Stimulated activated CD8-positive, alpha-beta memory T cell treated with anti-CD3 and anti-CD28 coated beads, Interleukin-2, amount 100 ng/mL, for 48 hours (primary cell): ENCODE measurements around the gene MUC22.
"Not testable (repeated sequence)": the region's sequence is repeated elsewhere in the genome, so short reads cannot be mapped to it uniquely, and the experiment has no call there.

Experiments
- DNase-seq, 2 donors: peaks; one replicate each; pipeline ENCODE4 v3.0.0-alpha.2; 2020; ENCODE audit warnings: low read depth in 2 of 2

Gene MUC22

GRCh38 chr6:31038559-31038958 is 28.3 kb downstream of the MUC22 start:
- no peak for DNase-seq

DNA sequence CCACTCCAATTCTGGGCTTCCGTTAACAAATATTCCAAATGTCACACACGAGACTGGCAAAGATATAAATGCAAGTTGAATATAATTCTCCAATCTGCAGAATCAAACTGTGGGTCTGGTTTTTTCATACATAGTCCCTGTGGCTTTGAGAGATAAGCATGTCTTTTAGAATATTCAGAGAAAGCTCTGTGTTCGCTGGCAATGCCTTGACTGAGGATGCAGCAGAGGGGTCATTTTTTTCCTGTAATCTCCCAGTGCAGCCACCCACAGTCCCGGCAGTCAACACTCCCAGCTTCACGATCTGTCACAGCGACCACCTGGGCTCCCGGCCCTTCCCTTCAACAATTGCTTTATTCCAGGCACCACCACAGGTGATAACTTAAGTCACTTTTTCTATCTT is 30.5 kb downstream of the MUC22 start:
- DNase-seq = no peak

- DNase-seq = no peak
Measured at GRCh38 chr6:31041372-31041974, 31.2 kb downstream of the MUC22 start.

- peak in 1 of 2 donors; percentile 13 for DNase-seq
Measured at GRCh38 chr6:31042806-31043205, 32.5 kb downstream of the MUC22 start.

DNA sequence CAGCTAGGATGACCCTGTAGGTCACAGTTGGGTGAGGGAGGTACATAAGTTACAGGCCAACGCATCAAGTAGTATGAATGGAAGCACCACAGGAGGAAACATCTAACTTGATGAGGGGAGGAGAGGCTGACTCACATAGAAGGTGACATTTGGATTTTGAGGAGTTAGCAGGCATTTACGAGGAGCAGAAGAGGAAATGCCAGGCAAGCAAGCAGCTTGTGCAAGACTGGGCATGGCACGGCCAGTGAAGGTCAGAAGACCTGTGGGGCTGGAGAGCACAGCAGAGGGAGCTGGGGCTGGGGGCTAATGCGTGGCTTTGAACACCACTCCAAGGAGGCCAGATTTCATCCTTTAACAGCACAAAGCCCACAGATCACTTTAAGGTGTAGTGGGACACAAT is 37.8 kb downstream of the MUC22 start:
- no peak for DNase-seq

GRCh38 chr6:31049518-31049917 is 39.2 kb downstream of the MUC22 start:
- no peak for DNase-seq

GRCh38 chr6:31053187-31053586 is 42.9 kb downstream of the MUC22 start:
- DNase-seq = not testable (repeated sequence)

DNA sequence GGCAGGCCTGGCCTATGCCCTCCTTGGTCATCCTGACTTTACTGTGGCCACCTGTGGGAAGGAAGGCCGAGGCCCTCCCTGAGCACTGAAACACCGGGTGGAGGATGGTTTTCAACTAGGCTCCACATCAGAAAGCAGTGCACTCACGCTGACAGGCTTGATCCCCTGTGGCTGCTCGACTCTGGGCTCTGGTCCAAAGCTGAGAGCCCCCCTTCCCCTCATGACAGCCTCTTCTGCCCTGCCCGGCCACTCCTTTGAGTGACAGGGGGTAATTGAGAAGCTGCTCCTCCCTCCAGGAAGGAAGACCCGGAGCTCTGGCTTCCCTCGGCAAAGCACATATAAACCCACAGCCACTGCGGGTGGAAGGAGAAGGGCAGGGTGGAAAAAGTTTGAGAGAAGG is 43.6 kb downstream of the MUC22 start:
- DNase-seq = no peak

DNA sequence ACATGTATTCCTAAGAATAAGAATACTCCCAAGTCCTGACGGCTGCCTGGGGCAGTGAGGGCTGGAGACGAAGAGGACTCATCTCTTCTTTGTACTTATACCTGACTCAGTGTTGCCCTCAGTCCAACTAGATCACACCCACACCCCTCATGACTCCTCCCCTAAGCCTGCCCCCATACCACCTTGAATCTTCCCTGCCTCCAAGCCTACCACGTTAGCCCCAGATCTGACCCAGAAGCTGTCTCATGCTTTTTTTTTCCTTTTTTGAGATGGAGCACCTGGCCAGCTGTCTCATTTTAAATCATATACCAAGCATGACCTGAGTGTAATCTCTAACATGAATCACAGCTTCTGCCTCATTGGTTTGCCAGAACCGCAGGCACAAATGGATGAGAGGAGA is 45.2 kb downstream of the MUC22 start:
- no peak for DNase-seq

DNA sequence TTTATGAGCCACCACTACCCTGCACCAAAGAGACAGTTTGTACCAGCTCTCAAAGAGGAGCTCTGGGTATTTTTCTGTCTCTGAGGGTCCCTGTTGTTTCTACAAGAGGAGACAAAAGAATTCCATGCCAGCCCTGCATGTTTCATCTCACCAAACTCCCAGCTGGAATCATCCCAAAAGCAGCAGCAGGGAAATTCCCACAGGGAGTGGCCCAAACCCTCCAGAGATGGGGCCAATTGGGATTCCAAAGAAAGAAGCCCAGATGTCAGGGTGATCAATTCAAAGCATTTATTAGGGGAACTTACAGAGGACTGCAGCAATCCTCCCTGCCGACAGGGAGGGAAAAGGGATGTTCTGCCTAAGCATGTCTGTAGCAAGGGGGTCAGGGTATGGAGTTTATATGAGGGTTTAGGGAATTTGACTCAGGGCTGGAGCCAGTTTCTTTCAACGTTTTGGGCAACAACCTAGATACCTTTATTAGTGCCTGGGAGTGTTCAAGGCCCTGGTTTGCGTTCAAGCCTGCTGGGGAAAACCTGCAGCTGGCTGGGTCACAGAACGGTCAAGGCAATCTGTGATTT is 47.2 kb downstream of the MUC22 start:
- no peak for DNase-seq

DNA sequence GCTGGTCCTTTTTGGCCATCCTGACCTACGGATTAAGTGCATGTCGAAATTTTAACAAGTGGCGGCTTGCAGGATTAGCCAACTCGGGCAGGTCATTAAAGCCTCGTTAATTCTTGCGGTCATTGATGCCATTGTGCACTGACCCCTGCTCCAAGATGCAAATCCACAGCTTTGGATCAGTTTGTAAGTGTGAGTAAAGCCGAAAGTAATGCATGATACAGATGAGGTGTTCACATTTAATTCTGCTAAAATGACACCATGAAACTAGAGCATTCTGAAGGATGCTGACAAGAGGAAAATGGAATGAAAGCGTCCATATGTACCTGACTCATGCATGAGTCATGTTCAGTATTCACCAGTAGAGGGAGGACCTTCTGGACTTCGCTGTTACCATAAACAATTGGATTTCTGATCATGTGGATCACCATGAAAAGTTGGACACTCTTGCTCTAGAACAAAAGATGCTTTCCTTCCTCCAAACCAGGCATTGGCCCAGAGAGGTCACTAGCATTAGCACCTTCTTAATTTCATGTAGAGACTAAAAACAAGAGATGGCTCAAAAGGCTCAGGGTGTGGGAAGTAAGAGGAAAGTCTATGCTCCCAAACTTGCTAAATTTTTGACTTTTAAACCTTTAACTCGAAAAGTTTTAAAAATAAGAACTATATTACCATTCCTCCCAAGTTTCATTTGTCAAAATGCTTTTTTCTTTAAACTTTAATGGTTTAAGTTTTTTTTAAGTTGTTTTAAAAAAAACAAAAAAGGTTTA is 48.0 kb downstream of the MUC22 start:
- DNase-seq = no peak

DNA sequence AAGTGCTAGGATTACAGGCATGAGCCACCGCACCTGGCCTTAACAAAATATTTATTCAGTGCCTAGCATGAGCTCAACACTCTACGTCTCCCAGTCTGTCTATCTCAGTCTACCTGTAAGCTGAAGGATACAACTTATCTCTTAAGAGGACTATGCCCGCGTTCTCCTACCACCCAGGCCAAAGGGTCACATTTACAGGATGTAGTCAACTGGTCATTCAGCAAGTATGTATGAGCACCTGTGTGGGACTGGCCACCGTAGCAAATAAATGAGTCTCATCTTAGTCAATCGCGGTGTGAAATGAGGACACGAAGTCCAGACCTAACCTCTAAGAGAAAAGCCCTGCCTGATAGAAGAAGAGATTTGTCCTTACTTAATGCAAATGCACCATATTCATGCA is 49.9 kb downstream of the MUC22 start:
- DNase-seq = no peak

GRCh38 chr6:31063906-31064435 is 53.7 kb downstream of the MUC22 start:
- DNase-seq = no peak

- no peak for DNase-seq
Measured at GRCh38 chr6:31065556-31065955, 55.3 kb downstream of the MUC22 start.

- DNase-seq = not testable (repeated sequence)
Measured at GRCh38 chr6:31067028-31067427, 56.8 kb downstream of the MUC22 start.

GRCh38 chr6:31067891-31068668 is 57.8 kb downstream of the MUC22 start:
- not testable (repeated sequence) for DNase-seq

GRCh38 chr6:31068669-31069340 is 58.5 kb downstream of the MUC22 start:
- DNase-seq = peak; percentile 46 to 55

- DNase-seq = no peak
Measured at GRCh38 chr6:31070711-31071197, 60.5 kb downstream of the MUC22 start.

- no peak for DNase-seq
Measured at GRCh38 chr6:31074401-31074800, 64.1 kb downstream of the MUC22 start.

GRCh38 chr6:31075528-31075927 is 65.3 kb downstream of the MUC22 start:
- DNase-seq = no peak

- no peak for DNase-seq
Measured at GRCh38 chr6:31076611-31077010, 66.3 kb downstream of the MUC22 start.
